Activated CD4-positive, alpha-beta T cell treated with anti-CD3 and anti-CD28 coated beads for 24 hours (primary cell): ENCODE data around the gene CHSY3.
"Not testable (repeated sequence)": the region's sequence is repeated elsewhere in the genome, so short reads cannot be mapped to it uniquely, and the experiment has no call there.

Source experiments
- DNase-seq, 2 donors: peaks; one replicate each; pipeline ENCODE4 v3.0.0-alpha.2; 2020; ENCODE audit warnings: low read depth in 2 of 2

Gene CHSY3

GRCh38 chr5:130159968-130160367, 255.7 kb downstream of the CHSY3 start:
- DNase-seq: no peak

- DNase-seq: no peak
Measured at GRCh38 chr5:130164966-130165365, 260.7 kb downstream of the CHSY3 start.

GRCh38 chr5:130166839-130167490, 262.7 kb downstream of the CHSY3 start:
- no peak for DNase-seq

GRCh38 chr5:130168211-130168610, 263.9 kb downstream of the CHSY3 start:
- no peak for DNase-seq

GRCh38 chr5:130171699-130172098, 267.4 kb downstream of the CHSY3 start:
- DNase-seq: no peak

GRCh38 chr5:130183115-130183514, 278.9 kb downstream of the CHSY3 start:
- DNase-seq: no peak

- DNase-seq: no peak
Measured at GRCh38 chr5:130189961-130190360, 285.7 kb downstream of the CHSY3 start.

- DNase-seq: no peak
Measured at GRCh38 chr5:130198927-130199326, 294.7 kb downstream of the CHSY3 start.

GRCh38 chr5:130206686-130207085, 302.4 kb downstream of the CHSY3 start:
- no peak for DNase-seq

GRCh38 chr5:130213607-130214006, 309.3 kb downstream of the CHSY3 start:
- DNase-seq: no peak

- DNase-seq: no peak
Measured at GRCh38 chr5:130216286-130216685, 312.0 kb downstream of the CHSY3 start.

GRCh38 chr5:130222573-130222972, 318.3 kb downstream of the CHSY3 start:
- no peak for DNase-seq

GRCh38 chr5:130226556-130226955, 322.3 kb downstream of the CHSY3 start:
- DNase-seq: not testable (repeated sequence)

- no peak for DNase-seq
Measured at GRCh38 chr5:130227699-130228098, 323.4 kb downstream of the CHSY3 start.

- DNase-seq: no peak
Measured at GRCh38 chr5:130231786-130232185, 327.5 kb downstream of the CHSY3 start.

- DNase-seq: no peak
Measured at GRCh38 chr5:130234816-130235215, 330.6 kb downstream of the CHSY3 start.
